ENCODE measurements around the gene PROC.

Gene PROC

GRCh38 chr2:127423478-127423843 lies 5.2 kb downstream of the PROC start:
- peaks cover 7% of the 10 kb centered on the region for H3K4me1 ChIP-seq (ENCODE audit: control insufficient read depth, insufficient read depth, low read length)
- no peaks in the 10 kb centered on the region for H3K9me3 ChIP-seq (ENCODE audit: control insufficient read depth, insufficient read depth, low read depth, low read length)
- peaks cover 55% of the 10 kb centered on the region for H3K27me3 ChIP-seq (ENCODE audit: control insufficient read depth, insufficient read depth, low read length)
- peak overlapping the region; percentile 68 for H3K4me3 ChIP-seq (ENCODE audit: low read depth, low read length)
- no peak overlapping the region for H3K27ac ChIP-seq (ENCODE audit: low read depth, low read length)
- no peak overlapping the region for H3K9ac ChIP-seq (ENCODE audit: low read length)
- H3K36me3 ChIP-seq (ENCODE audit: control insufficient read depth, insufficient read depth, low read length): no peaks in the 10 kb centered on the region

GRCh38 chr2:127423880-127424279 lies 5.7 kb downstream of the PROC start:
- Histone ChIP-seq H3K9ac (ENCODE audit: low read length) (no peak overlapping the region), H3K4me1 (ENCODE audit: control insufficient read depth, insufficient read depth, low read length) (peaks cover 7% of the 10 kb centered on the region), H3K36me3 (ENCODE audit: control insufficient read depth, insufficient read depth, low read length) (no peaks in the 10 kb centered on the region), H3K9me3 (ENCODE audit: control insufficient read depth, insufficient read depth, low read depth, low read length) (no peaks in the 10 kb centered on the region), H3K27ac (ENCODE audit: low read depth, low read length) (no peak overlapping the region), H3K27me3 (ENCODE audit: control insufficient read depth, insufficient read depth, low read length) (peaks cover 55% of the 10 kb centered on the region), H3K4me3 (ENCODE audit: low read depth, low read length) (peak overlapping the region; percentile 68)

GRCh38 chr2:127424598-127425520 lies 6.6 kb downstream of the PROC start:
- peaks cover 7% of the 10 kb centered on the region for H3K4me1 ChIP-seq (ENCODE audit: control insufficient read depth, insufficient read depth, low read length)
- peaks cover 49% of the 10 kb centered on the region for H3K27me3 ChIP-seq (ENCODE audit: control insufficient read depth, insufficient read depth, low read length)
- no peak overlapping the region for H3K9ac ChIP-seq (ENCODE audit: low read length)
- no peak overlapping the region for H3K4me3 ChIP-seq (ENCODE audit: low read depth, low read length)
- H3K27ac ChIP-seq (ENCODE audit: low read depth, low read length): no peak overlapping the region
- no peaks in the 10 kb centered on the region for H3K36me3 ChIP-seq (ENCODE audit: control insufficient read depth, insufficient read depth, low read length)
- H3K9me3 ChIP-seq (ENCODE audit: control insufficient read depth, insufficient read depth, low read depth, low read length): no peaks in the 10 kb centered on the region

DNA sequence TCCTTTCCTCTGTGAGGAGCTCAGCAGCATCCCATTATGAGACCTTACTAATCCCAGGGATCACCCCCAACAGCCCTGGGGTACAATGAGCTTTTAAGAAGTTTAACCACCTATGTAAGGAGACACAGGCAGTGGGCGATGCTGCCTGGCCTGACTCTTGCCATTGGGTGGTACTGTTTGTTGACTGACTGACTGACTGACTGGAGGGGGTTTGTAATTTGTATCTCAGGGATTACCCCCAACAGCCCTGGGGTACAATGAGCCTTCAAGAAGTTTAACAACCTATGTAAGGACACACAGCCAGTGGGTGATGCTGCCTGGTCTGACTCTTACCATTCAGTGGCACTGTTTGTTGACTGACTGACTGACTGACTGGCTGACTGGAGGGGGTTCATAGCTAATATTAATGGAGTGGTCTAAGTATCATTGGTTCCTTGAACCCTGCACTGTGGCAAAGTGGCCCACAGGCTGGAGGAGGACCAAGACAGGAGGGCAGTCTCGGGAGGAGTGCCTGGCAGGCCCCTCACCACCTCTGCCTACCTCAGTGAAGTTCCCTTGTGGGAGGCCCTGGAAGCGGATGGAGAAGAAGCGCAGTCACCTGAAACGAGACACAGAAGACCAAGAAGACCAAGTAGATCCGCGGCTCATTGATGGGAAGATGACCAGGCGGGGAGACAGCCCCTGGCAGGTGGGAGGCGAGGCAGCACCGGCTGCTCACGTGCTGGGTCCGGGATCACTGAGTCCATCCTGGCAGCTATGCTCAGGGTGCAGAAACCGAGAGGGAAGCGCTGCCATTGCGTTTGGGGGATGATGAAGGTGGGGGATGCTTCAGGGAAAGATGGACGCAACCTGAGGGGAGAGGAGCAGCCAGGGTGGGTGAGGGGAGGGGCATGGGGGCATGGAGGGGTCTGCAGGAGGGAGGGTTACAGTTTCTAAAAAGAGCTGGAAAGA lies 7.6 kb downstream of the PROC start:
- Histone ChIP-seq H3K27ac (ENCODE audit: low read depth, low read length) (no peak overlapping the region), H3K4me1 (ENCODE audit: control insufficient read depth, insufficient read depth, low read length) (peaks cover 7% of the 10 kb centered on the region), H3K27me3 (ENCODE audit: control insufficient read depth, insufficient read depth, low read length) (peaks cover 40% of the 10 kb centered on the region), H3K9me3 (ENCODE audit: control insufficient read depth, insufficient read depth, low read depth, low read length) (no peaks in the 10 kb centered on the region), H3K36me3 (ENCODE audit: control insufficient read depth, insufficient read depth, low read length) (no peaks in the 10 kb centered on the region), H3K4me3 (ENCODE audit: low read depth, low read length) (no peak overlapping the region), H3K9ac (ENCODE audit: low read length) (no peak overlapping the region)

DNA sequence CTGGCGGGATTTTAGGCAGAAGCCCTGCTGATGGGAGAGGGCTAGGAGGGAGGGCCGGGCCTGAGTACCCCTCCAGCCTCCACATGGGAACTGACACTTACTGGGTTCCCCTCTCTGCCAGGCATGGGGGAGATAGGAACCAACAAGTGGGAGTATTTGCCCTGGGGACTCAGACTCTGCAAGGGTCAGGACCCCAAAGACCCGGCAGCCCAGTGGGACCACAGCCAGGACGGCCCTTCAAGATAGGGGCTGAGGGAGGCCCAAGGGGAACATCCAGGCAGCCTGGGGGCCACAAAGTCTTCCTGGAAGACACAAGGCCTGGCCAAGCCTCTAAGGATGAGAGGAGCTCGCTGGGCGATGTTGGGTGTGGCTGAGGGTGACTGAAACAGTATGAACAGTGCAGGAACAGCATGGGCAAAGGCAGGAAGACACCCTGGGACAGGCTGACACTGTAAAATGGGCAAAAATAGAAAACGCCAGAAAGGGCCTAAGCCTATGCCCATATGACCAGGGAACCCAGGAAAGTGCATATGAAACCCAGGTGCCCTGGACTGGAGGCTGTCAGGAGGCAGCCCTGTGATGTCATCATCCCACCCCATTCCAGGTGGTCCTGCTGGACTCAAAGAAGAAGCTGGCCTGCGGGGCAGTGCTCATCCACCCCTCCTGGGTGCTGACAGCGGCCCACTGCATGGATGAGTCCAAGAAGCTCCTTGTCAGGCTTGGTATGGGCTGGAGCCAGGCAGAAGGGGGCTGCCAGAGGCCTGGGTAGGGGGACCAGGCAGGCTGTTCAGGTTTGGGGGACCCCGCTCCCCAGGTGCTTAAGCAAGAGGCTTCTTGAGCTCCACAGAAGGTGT lies 8.5 kb downstream of the PROC start:
- Histone ChIP-seq H3K36me3 (ENCODE audit: control insufficient read depth, insufficient read depth, low read length) (no peaks in the 10 kb centered on the region), H3K9me3 (ENCODE audit: control insufficient read depth, insufficient read depth, low read depth, low read length) (no peaks in the 10 kb centered on the region), H3K4me1 (ENCODE audit: control insufficient read depth, insufficient read depth, low read length) (peaks cover 7% of the 10 kb centered on the region), H3K27me3 (ENCODE audit: control insufficient read depth, insufficient read depth, low read length) (peaks cover 31% of the 10 kb centered on the region), H3K9ac (ENCODE audit: low read length) (no peak overlapping the region), H3K4me3 (ENCODE audit: low read depth, low read length) (no peak overlapping the region), H3K27ac (ENCODE audit: low read depth, low read length) (no peak overlapping the region)

DNA sequence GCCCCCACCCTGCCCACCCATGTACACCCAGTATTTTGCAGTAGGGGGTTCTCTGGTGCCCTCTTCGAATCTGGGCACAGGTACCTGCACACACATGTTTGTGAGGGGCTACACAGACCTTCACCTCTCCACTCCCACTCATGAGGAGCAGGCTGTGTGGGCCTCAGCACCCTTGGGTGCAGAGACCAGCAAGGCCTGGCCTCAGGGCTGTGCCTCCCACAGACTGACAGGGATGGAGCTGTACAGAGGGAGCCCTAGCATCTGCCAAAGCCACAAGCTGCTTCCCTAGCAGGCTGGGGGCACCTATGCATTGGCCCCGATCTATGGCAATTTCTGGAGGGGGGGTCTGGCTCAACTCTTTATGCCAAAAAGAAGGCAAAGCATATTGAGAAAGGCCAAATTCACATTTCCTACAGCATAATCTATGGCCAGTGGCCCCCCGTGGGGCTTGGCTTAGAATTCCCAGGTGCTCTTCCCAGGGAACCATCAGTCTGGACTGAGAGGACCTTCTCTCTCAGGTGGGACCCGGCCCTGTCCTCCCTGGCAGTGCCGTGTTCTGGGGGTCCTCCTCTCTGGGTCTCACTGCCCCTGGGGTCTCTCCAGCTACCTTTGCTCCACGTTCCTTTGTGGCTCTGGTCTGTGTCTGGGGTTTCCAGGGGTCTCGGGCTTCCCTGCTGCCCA lies 9.3 kb downstream of the PROC start:
- Histone ChIP-seq H3K9me3 (ENCODE audit: control insufficient read depth, insufficient read depth, low read depth, low read length) (no peaks in the 10 kb centered on the region), H3K27me3 (ENCODE audit: control insufficient read depth, insufficient read depth, low read length) (peaks cover 23% of the 10 kb centered on the region), H3K27ac (ENCODE audit: low read depth, low read length) (no peak overlapping the region), H3K4me3 (ENCODE audit: low read depth, low read length) (no peak overlapping the region), H3K36me3 (ENCODE audit: control insufficient read depth, insufficient read depth, low read length) (no peaks in the 10 kb centered on the region), H3K4me1 (ENCODE audit: control insufficient read depth, insufficient read depth, low read length) (peaks cover 7% of the 10 kb centered on the region), H3K9ac (ENCODE audit: low read length) (no peak overlapping the region)

GRCh38 chr2:127428057-127428814 lies 10.0 kb downstream of the PROC start:
- no peak overlapping the region for H3K27ac ChIP-seq (ENCODE audit: low read depth, low read length)
- H3K36me3 ChIP-seq (ENCODE audit: control insufficient read depth, insufficient read depth, low read length): no peaks in the 10 kb centered on the region
- H3K9me3 ChIP-seq (ENCODE audit: control insufficient read depth, insufficient read depth, low read depth, low read length): no peaks in the 10 kb centered on the region
- H3K9ac ChIP-seq (ENCODE audit: low read length): no peak overlapping the region
- no peak overlapping the region for H3K4me3 ChIP-seq (ENCODE audit: low read depth, low read length)
- H3K27me3 ChIP-seq (ENCODE audit: control insufficient read depth, insufficient read depth, low read length): peaks cover 16% of the 10 kb centered on the region
- H3K4me1 ChIP-seq (ENCODE audit: control insufficient read depth, insufficient read depth, low read length): peaks cover 7% of the 10 kb centered on the region

GRCh38 chr2:127428815-127429109 lies 10.5 kb downstream of the PROC start:
- Histone ChIP-seq H3K4me3 (ENCODE audit: low read depth, low read length) (no peak overlapping the region), H3K9ac (ENCODE audit: low read length) (no peak overlapping the region), H3K27me3 (ENCODE audit: control insufficient read depth, insufficient read depth, low read length) (peaks cover 11% of the 10 kb centered on the region), H3K27ac (ENCODE audit: low read depth, low read length) (no peak overlapping the region), H3K36me3 (ENCODE audit: control insufficient read depth, insufficient read depth, low read length) (no peaks in the 10 kb centered on the region), H3K4me1 (ENCODE audit: control insufficient read depth, insufficient read depth, low read length) (peaks cover 7% of the 10 kb centered on the region), H3K9me3 (ENCODE audit: control insufficient read depth, insufficient read depth, low read depth, low read length) (no peaks in the 10 kb centered on the region)

DNA sequence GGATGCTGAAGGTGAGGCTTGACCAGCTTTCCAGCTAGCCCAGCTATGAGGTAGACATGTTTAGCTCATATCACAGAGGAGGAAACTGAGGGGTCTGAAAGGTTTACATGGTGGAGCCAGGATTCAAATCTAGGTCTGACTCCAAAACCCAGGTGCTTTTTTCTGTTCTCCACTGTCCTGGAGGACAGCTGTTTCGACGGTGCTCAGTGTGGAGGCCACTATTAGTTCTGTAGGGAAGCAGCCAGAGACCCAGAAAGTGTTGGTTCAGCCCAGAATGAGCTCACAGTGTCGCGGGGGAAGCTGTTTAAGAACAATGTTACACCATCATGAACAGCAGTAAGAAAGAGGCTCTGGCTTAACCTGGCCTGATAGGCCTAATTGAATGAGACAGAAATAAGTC lies 11.1 kb downstream of the PROC start:
- H3K27me3 ChIP-seq (ENCODE audit: control insufficient read depth, insufficient read depth, low read length): peaks cover 6% of the 10 kb centered on the region
- H3K4me1 ChIP-seq (ENCODE audit: control insufficient read depth, insufficient read depth, low read length): peaks cover 7% of the 10 kb centered on the region
- H3K27ac ChIP-seq (ENCODE audit: low read depth, low read length): no peak overlapping the region
- H3K4me3 ChIP-seq (ENCODE audit: low read depth, low read length): no peak overlapping the region
- no peaks in the 10 kb centered on the region for H3K36me3 ChIP-seq (ENCODE audit: control insufficient read depth, insufficient read depth, low read length)
- H3K9me3 ChIP-seq (ENCODE audit: control insufficient read depth, insufficient read depth, low read depth, low read length): no peaks in the 10 kb centered on the region
- no peak overlapping the region for H3K9ac ChIP-seq (ENCODE audit: low read length)
